Measurements from ENCODE around the gene EIF4G2. TPM values are rescaled to one million over a fixed set of nuclear protein-coding genes. Genes with fewer than 3 reads are reported as not detected.

The EIF4G2 gene
- total RNA-seq, 2 experiments from 2014 or later, result 579 to 898 TPM

DNA sequence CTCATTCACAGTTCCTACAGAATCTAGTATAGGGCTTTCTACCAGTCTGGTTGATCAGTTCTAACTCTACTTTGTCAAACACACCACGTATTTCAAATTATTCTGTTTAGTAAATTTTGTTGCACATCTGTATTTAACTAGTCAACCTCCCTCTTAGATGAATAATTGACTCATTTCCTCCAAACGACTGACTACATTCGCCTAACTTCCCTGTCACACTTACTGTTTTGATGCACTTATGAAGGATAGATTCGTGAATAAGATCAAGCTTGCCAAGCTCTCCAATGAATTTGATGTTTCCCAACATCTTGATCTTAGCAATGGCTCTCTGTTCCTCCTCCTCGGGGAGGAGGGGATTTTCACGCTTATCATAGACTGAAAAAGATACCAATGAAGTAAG is 5.0 kb downstream of the EIF4G2 start:
- no peak for ATAC-seq
- no peak overlapping the region for H3K4me3 Mint-ChIP-seq

DNA sequence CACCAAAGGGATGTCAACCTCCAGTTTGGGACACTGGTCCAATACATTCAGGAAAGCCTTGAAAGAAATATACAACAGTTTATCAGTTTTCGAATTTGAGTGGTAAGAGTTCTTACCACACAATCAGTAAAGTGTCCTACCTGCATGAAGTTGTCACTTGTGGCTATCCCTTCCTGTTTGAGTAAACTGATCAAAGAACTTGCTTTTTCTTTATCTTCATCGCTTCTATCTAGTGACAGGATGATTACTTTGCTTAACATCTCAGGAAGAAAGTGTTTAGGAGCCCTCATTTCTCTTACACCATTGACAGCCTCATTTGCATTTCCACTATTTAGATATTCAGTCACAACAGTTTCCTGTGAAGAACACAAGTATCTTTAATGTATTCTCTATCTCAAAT is 8.4 kb downstream of the EIF4G2 start:
- no peak for DNase-seq
- H3K4me3 Mint-ChIP-seq, result no peak overlapping the region
- CTCF ChIA-PET, result interaction anchor here (1.2 to 2.3 kb wide), 5 partner anchors 8 to 60 kb away, joined by 3 to 8 read pairs (median 4); no protein-coding TSS in a partner anchor
- H3K9me3 Mint-ChIP-seq (ENCODE audit: low read depth), result no peaks in the 10 kb centered on the region
- peaks cover 83% of the 10 kb centered on the region for H3K36me3 Mint-ChIP-seq
- peak overlapping the region; percentile 64 for H3K27ac Mint-ChIP-seq
- H3K27me3 Mint-ChIP-seq, result no peaks in the 10 kb centered on the region
- no peak for ATAC-seq
- H3K4me1 Mint-ChIP-seq, result peaks cover 64% of the 10 kb centered on the region

More for the DNA sequence above, 5.0 kb downstream of the EIF4G2 start:
- Mint-ChIP-seq H3K4me1 (peaks cover 70% of the 10 kb centered on the region), H3K9me3 (ENCODE audit: low read depth) (no peaks in the 10 kb centered on the region), H3K36me3 (peaks cover 86% of the 10 kb centered on the region), H3K27me3 (no peaks in the 10 kb centered on the region), H3K27ac (peak overlapping the region; percentile 8)
- CTCF ChIA-PET, result interaction anchor here (1.2 to 4.5 kb wide), 3 partner anchors 10 to 55 kb away, joined by 3 to 34 read pairs (median 5); no protein-coding TSS in a partner anchor
- no peak for DNase-seq

GRCh38 chr11:10798330-10798928 is 10.3 kb downstream of the EIF4G2 start:
- H3K4me3 Mint-ChIP-seq, result no peak overlapping the region
- ATAC-seq, result no peak
- no peaks in the 10 kb centered on the region for H3K9me3 Mint-ChIP-seq (ENCODE audit: low read depth)
- DNase-seq, result no peak
- H3K4me1 Mint-ChIP-seq, result peaks cover 54% of the 10 kb centered on the region
- peak overlapping the region; percentile 57 for H3K27ac Mint-ChIP-seq
- H3K27me3 Mint-ChIP-seq, result no peaks in the 10 kb centered on the region
- CTCF ChIA-PET, result interaction anchor here (1.6 to 2.3 kb wide), 3 partner anchors 10 to 62 kb away, joined by 3 to 9 read pairs (median 6); partner anchors contain the start of gene EIF4G2
- peaks cover 73% of the 10 kb centered on the region for H3K36me3 Mint-ChIP-seq

DNA sequence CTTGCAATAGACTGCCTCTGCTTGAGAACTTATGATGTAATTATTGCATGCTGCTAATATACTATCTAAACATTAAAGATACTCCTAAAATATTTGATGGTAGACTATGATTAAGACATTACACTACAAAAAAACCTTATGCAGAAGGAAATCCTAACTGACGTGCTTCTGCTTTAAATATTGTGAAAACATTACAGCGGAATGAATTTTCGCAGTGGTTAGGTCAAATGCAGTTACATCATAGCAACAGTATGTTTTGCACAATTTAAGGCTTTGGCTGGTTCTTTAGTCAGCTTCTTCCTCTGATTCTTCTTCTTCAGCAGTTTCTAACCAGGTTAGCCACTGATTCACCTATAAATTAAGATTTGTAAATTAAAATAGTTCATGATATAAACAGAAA is 11.2 kb downstream of the EIF4G2 start:
- ATAC-seq (no peak), DNase-seq (no peak)
- H3K27me3 Mint-ChIP-seq, result peaks cover 5% of the 10 kb centered on the region
- peaks cover 60% of the 10 kb centered on the region for H3K4me1 Mint-ChIP-seq
- no peak overlapping the region for H3K4me3 Mint-ChIP-seq
- H3K9me3 Mint-ChIP-seq (ENCODE audit: low read depth), result no peaks in the 10 kb centered on the region
- H3K27ac Mint-ChIP-seq, result no peak overlapping the region
- H3K36me3 Mint-ChIP-seq, result peaks cover 64% of the 10 kb centered on the region
- CTCF ChIA-PET, result interaction anchor here (2.2 kb wide), 1 partner anchor 11 kb away, joined by 9 read pairs; the partner anchor contains the start of gene EIF4G2

- CTCF ChIA-PET, result interaction anchor here (1.0 to 2.2 kb wide), 4 partner anchors 12 to 382 kb away, joined by 3 to 9 read pairs (median 6); partner anchors contain the start of gene EIF4G2
- Mint-ChIP-seq H3K27ac (peak overlapping the region; percentile 20), H3K9me3 (ENCODE audit: low read depth) (no peaks in the 10 kb centered on the region), H3K4me1 (peaks cover 60% of the 10 kb centered on the region), H3K36me3 (peaks cover 60% of the 10 kb centered on the region), H3K4me3 (no peak overlapping the region), H3K27me3 (peaks cover 5% of the 10 kb centered on the region)
- ATAC-seq, result no peak
- DNase-seq, result no peak
These were observed 11.7 kb downstream of the EIF4G2 start for GRCh38 chr11:10797001-10797400.

GRCh38 chr11:10796191-10796590 is 12.5 kb downstream of the EIF4G2 start:
- no peaks in the 10 kb centered on the region for H3K9me3 Mint-ChIP-seq (ENCODE audit: low read depth)
- H3K27ac Mint-ChIP-seq, result no peak overlapping the region
- H3K36me3 Mint-ChIP-seq, result peaks cover 52% of the 10 kb centered on the region
- ATAC-seq (no peak), DNase-seq (no peak)
- CTCF ChIA-PET, result interaction anchor here (1.0 to 2.1 kb wide), 5 partner anchors 12 to 382 kb away, joined by 3 to 6 read pairs (median 3); partner anchors contain the start of gene EIF4G2
- H3K4me3 Mint-ChIP-seq, result no peak overlapping the region
- H3K27me3 Mint-ChIP-seq, result peaks cover 7% of the 10 kb centered on the region
- peaks cover 52% of the 10 kb centered on the region for H3K4me1 Mint-ChIP-seq

- CTCF ChIA-PET, result interaction anchor here (0.7 to 6.2 kb wide), 35 partner anchors 10 to 994 kb away, joined by 3 to 50 read pairs (median 7); partner anchors contain the start of genes CTR9, EIF4G2 and ZBED5
- Mint-ChIP-seq H3K27me3 (peaks cover 16% of the 10 kb centered on the region), H3K4me1 (peaks cover 29% of the 10 kb centered on the region), H3K27ac (no peak overlapping the region), H3K4me3 (no peak overlapping the region), H3K9me3 (ENCODE audit: low read depth) (no peaks in the 10 kb centered on the region), H3K36me3 (peaks cover 28% of the 10 kb centered on the region)
- ATAC-seq, result no peak
- DNase-seq, result no peak
These were observed 15.1 kb downstream of the EIF4G2 start for GRCh38 chr11:10793470-10794255.

DNA sequence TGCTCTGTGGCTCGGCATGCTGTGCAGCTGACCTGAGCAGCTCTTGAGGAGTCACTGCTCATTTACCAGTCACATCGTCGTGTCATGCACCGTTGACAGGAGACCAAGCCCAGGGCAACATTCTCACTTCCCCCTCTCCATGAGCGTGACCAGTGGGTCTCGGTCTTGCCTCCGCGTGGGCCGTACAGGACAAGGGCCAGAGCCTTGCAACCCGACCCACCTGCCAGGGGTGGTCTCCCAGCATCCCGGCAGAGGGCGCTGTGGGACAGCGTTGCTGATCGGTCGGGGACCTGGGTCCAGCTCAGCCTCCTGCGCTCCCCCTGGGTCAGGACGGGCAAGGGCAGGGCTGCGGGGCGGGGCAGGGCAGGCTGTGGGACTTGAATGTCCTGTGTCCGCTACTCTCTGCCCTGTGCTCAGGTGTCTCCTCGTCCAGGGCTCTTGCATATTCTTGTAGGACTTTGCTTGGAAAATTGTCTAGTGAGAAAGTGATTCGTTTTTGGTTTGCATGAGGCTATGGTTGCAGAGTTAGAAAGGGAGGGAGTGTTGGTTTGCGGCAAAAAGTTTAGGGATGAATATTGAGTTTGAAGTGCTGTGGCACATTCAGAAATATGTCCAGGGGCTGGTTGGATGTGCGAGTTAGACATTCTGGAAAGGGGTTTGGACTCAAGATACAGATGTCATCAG is 16.2 kb downstream of the EIF4G2 start:
- Mint-ChIP-seq H3K36me3 (peaks cover 20% of the 10 kb centered on the region), H3K27ac (no peak overlapping the region)

GRCh38 chr11:10786451-10786850 is 22.3 kb downstream of the EIF4G2 start:
- CTCF ChIA-PET, result interaction anchor here (1.6 kb wide), 1 partner anchor 148 kb away, joined by 4 read pairs; no protein-coding TSS in a partner anchor
- Mint-ChIP-seq H3K27ac (no peak overlapping the region), H3K4me1 (no peaks in the 10 kb centered on the region)

More for the DNA sequence above, 16.2 kb downstream of the EIF4G2 start:
- no peak overlapping the region for H3K4me3 Mint-ChIP-seq
- CTCF ChIA-PET, result interaction anchor here (0.6 to 6.2 kb wide), 49 partner anchors 8 to 1179 kb away, joined by 3 to 50 read pairs (median 5); partner anchors contain the start of genes CTR9, EIF4G2 and ZBED5
- peaks cover 21% of the 10 kb centered on the region for H3K4me1 Mint-ChIP-seq
- no peaks in the 10 kb centered on the region for H3K9me3 Mint-ChIP-seq (ENCODE audit: low read depth)
- peak; percentile 90 for ATAC-seq
- H3K27me3 Mint-ChIP-seq, result peaks cover 16% of the 10 kb centered on the region
- DNase-seq, result peak; percentile 89

DNA sequence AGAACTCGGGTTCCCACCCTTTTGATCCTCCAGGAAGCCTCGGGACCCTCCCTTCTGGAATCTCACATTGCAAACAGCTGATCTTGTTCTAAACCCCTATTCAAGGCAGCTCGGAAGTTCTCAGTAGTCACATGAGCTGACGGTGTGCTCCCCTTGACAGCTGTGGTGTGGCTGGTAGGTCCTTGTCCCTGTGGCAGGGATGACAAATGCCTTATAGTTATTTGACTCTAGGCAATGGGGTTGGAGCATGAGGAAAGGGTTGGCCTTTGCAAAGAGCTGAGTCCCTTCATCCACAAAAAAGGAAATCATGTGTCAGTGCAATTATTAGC is 23.6 kb downstream of the EIF4G2 start:
- CTCF ChIA-PET, result interaction anchor here (1.0 to 3.6 kb wide), 3 partner anchors 7 to 243 kb away, joined by 3 to 15 read pairs (median 11); no protein-coding TSS in a partner anchor
- ATAC-seq (no peak), DNase-seq (no peak)
- Mint-ChIP-seq H3K27ac (no peak overlapping the region), H3K4me1 (no peaks in the 10 kb centered on the region), H3K9me3 (ENCODE audit: low read depth) (no peaks in the 10 kb centered on the region), H3K27me3 (peaks cover under 1% of the 10 kb centered on the region), H3K4me3 (no peak overlapping the region), H3K36me3 (no peaks in the 10 kb centered on the region)

More at GRCh38 chr11:10786451-10786850, 22.3 kb downstream of the EIF4G2 start:
- Mint-ChIP-seq H3K36me3 (no peaks in the 10 kb centered on the region), H3K9me3 (ENCODE audit: low read depth) (no peaks in the 10 kb centered on the region), H3K27me3 (peaks cover 9% of the 10 kb centered on the region), H3K4me3 (no peak overlapping the region)
- ATAC-seq (no peak), DNase-seq (no peak)

DNA sequence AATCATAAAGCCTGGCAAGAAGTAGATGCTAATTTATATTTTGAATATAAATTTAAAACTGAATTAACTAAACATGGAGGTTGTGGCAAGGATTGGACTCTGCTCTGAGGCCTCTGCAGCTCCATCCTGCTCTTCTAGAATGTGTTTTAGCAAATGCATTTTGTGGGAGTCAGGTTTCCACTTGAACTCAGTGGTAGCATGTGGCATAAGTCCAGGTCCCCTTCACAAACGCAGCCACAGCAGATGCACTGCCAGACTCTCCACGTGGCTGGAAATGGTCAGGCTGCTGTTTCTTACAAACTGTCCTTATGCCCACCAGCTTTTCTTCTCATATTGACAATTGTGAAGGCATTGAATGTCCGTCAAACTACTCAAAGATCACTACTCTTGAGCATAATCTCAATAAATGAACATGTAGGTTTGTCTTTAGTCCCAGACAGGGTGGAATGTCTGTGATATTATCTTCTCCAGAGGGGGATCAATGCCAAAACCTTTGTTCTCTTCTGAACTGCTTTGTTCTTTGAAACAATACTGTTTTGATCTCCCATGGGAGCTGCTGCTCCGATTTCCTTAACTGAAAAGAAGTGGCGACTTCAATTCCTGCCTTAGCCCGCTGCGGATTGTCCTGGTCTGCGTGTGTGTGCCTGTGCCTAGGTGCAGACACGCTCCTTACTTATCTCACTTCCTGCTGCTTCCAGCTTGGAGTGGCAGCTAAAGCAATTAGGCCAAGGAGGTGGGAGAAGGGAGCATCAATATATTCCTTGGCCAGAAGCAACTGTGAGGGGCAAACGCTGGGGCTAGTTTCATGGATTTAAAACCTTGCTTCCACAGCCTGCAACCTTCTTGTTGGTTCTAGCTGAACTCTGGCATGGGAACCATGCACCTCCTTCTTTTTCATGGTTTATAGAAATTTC is 24.2 kb downstream of the EIF4G2 start:
- Mint-ChIP-seq H3K4me1 (peaks cover under 1% of the 10 kb centered on the region), H3K27me3 (no peaks in the 10 kb centered on the region), H3K27ac (no peak overlapping the region), H3K4me3 (no peak overlapping the region), H3K36me3 (no peaks in the 10 kb centered on the region), H3K9me3 (ENCODE audit: low read depth) (no peaks in the 10 kb centered on the region)
- CTCF ChIA-PET, result interaction anchor here (0.8 to 3.6 kb wide), 4 partner anchors 8 to 244 kb away, joined by 3 to 15 read pairs (median 7); no protein-coding TSS in a partner anchor
- ATAC-seq (no peak), DNase-seq (no peak)

DNA sequence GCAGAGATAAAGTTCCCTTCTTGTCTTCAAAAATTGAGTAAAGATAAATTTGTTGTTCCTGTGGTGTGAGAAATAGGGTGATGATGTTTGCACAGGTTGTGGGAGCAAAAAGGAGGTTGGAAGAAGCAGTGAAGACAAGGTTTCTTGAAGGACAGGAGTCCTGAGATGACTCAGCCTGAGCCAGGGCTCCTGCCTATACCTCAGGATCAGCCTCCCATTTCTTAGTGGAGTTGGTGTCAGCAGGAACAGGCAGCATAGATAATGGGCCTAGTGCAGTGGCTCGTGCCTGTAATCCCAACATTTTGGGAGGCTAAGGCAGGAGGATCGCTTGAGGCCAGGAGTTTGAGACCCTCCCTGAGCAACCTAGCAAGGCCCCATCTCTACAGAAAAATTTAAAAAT is 28.7 kb downstream of the EIF4G2 start:
- Mint-ChIP-seq H3K27me3 (no peaks in the 10 kb centered on the region), H3K27ac (no peak overlapping the region), H3K9me3 (ENCODE audit: low read depth) (no peaks in the 10 kb centered on the region), H3K36me3 (peaks cover 25% of the 10 kb centered on the region), H3K4me1 (peaks cover 14% of the 10 kb centered on the region), H3K4me3 (no peak overlapping the region)
- no peak for ATAC-seq
- CTCF ChIA-PET, result interaction anchor here (2.0 to 2.2 kb wide), 2 partner anchors 9 to 12 kb away, joined by 8 to 9 read pairs; no protein-coding TSS in a partner anchor
- DNase-seq, result no peak
